K562 (cell line): ENCODE results near the gene CEP131. TPM values are rescaled to one million over a fixed set of nuclear protein-coding genes. Genes with fewer than 3 reads are reported as not detected.

Experiments used
- ATAC-seq: fragments of 200-7000 bp; cut with Tn5 transposase; 3 replicates; pipeline ENCODE4 v1.9.1; 2020; ENCODE audit warnings: moderate library complexity
- BruUV-seq: library from RNA; stranded (reverse); fragments of 400-500 nt; replicated peaks from 2 replicates; lab custom pipeline; 2021; lab: Mats Ljungman, UMichigan
- CTCF ChIA-PET: fragments of 300-600 bp; formaldehyde crosslinking; extraction: SDS; loops from one replicate; lab custom pipeline; 2021; ENCODE audit warnings: low intra/inter-chr PET ratio; lab: Yijun Ruan, JAX
- POLR2A ChIA-PET: fragments of 300-600, 350-650 bp; sonication (Branson Sonifier 250); formaldehyde crosslinking; extraction: SDS; loops from one replicate; lab custom pipeline; 2021; ENCODE audit warnings: antibody characterized with exemption, inconsistent platforms; lab: Yijun Ruan, JAX
- DNase-seq, 4 experiments: peaks; one replicate each; pipeline versions ENCODE4 v3.0.0 to v3.0.0-alpha.2; 2011 to 2018; ENCODE audit warnings: low spot score in 3 of 4, mixed read lengths in 3 of 4; ENCODE audit errors: extremely low read depth in 1 of 4
- FAIRE-seq: peaks from 2 replicates; lab custom pipeline; 2011; peaks lifted over from hg19 to GRCh38; lab: Jason Lieb, UNC
- H2AFZ ChIP-seq: 2 replicates; pipeline ENCODE4 v1.6.0; 2011; ENCODE audit warnings: low read depth, low read length, control low read depth, inconsistent platforms
- H3K27ac ChIP-seq: fragments of 200-600 bp; 3 replicates; pipeline ENCODE4 v1.8.0; 2011; ENCODE audit warnings: low read depth, mild to moderate bottlenecking, control low read depth, inconsistent platforms, low read length, moderate library complexity, mixed read lengths; ENCODE audit errors: extremely low read depth
- H3K27me3 ChIP-seq, 2 experiments: fragments of 300-600 bp in 1 of 2; 2 replicates in 1 of 2; 3 replicates in 1 of 2; pipeline versions ENCODE4 v1.6.0 to v1.8.0; 2011; ENCODE audit warnings: inconsistent platforms in 2 of 2, low read length in 2 of 2, mild to moderate bottlenecking in 1 of 2, mixed read lengths in 1 of 2, moderate library complexity in 1 of 2; ENCODE audit not compliant: control insufficient read depth in 2 of 2, insufficient read depth in 2 of 2
- H3K36me3 ChIP-seq: fragments of 300-600 bp; 3 replicates; pipeline ENCODE4 v1.8.0; 2011; ENCODE audit warnings: mild to moderate bottlenecking, low read length, inconsistent platforms; ENCODE audit not compliant: control insufficient read depth, insufficient read depth
- H3K4me1 ChIP-seq, 2 experiments: fragments of 200-600 bp in 1 of 2; replicated peaks in 1 of 2; 2 replicates in 1 of 2; 3 replicates in 1 of 2; pipeline versions ENCODE4 v1.5.1 to v1.8.0; 2011; ENCODE audit warnings: inconsistent platforms in 2 of 2, low read length in 2 of 2, mild to moderate bottlenecking in 1 of 2, mixed read lengths in 1 of 2, moderate library complexity in 1 of 2; ENCODE audit not compliant: control insufficient read depth in 2 of 2, insufficient read depth in 2 of 2
- H3K4me2 ChIP-seq: 2 replicates; pipeline ENCODE4 v1.6.1; 2011; ENCODE audit warnings: low read length, control low read depth, inconsistent platforms, mixed read lengths; ENCODE audit not compliant: insufficient read depth
- H3K4me3 ChIP-seq: fragments of 200-600 bp; sonication (generic), shearing (Covaris generic); 2 replicates; pipeline ENCODE4 v1.5.1; 2016; ENCODE audit warnings: control low read depth, inconsistent platforms
- H3K79me2 ChIP-seq: fragments of 200-600 bp; 3 replicates; pipeline ENCODE4 v1.8.0; 2011; ENCODE audit warnings: low read length, inconsistent platforms; ENCODE audit not compliant: control insufficient read depth, insufficient read depth
- H3K9ac ChIP-seq, 2 experiments: 2 replicates each; pipeline versions ENCODE4 v1.6.0 to v1.6.1; 2011; ENCODE audit warnings: low read depth in 2 of 2, low read length in 2 of 2, control low read depth in 1 of 2, inconsistent platforms in 1 of 2, mild to moderate bottlenecking in 1 of 2, mixed read lengths in 1 of 2; ENCODE audit not compliant: insufficient read depth in 1 of 2
- H3K9me1 ChIP-seq: one replicate; pipeline ENCODE4 v1.6.0; 2011; ENCODE audit warnings: inconsistent platforms, mild to moderate bottlenecking, low read length, moderate library complexity; ENCODE audit not compliant: control insufficient read depth, insufficient read depth
- H3K9me3 ChIP-seq: replicated peaks from 2 replicates; pipeline ENCODE4 v1.5.1; 2011; ENCODE audit warnings: low read depth, low read length, inconsistent platforms; ENCODE audit not compliant: control insufficient read depth, insufficient read depth
- H4K20me1 ChIP-seq: replicated peaks from 2 replicates; pipeline ENCODE4 v1.6.1; 2011; ENCODE audit warnings: low read length, inconsistent platforms, mixed read lengths; ENCODE audit not compliant: control insufficient read depth, insufficient read depth
- POLR2G ChIP-seq: fragments of 200-400 bp; formaldehyde crosslinking; IDR thresholded peaks from 2 replicates; pipeline ENCODE4 v1.6.1; 2017; ENCODE audit warnings: low read depth, mild to moderate bottlenecking, antibody characterized with exemption, low read length, moderate library complexity
- RBFOX2 ChIP-seq: fragments of 200-400 bp; formaldehyde crosslinking; IDR thresholded peaks from 2 replicates; pipeline ENCODE4 v1.6.1; 2017; ENCODE audit warnings: low read depth, mild to moderate bottlenecking, low read length, moderate library complexity
- ZFX ChIP-seq: sonication (generic); formaldehyde crosslinking; IDR thresholded peaks from 2 replicates; pipeline ENCODE4 v1.8.0; 2022; ENCODE audit warnings: mild to moderate bottlenecking, missing genetic modification reagents, moderate library complexity
- WGBS: fragments of 100-300 bp; shearing (Covaris generic); methylation state at CpG from one replicate; pipeline ENCODE4 v1.1.6; 2016; ENCODE audit warnings: low coverage, mixed read lengths; ENCODE audit not compliant: insufficient coverage; ENCODE audit errors: missing lambda C conversion rate; 5-methylcytosine and 5-hydroxymethylcytosine counted together
- in situ Hi-C: fragments of 300-500 bp; cut with MboI; formaldehyde crosslinking; loops from 4 replicates; pipeline ENCODE4 v1.15.0; 2018; ENCODE audit warnings: inconsistent platforms, mixed read lengths
- intact Hi-C: fragments of 100-400 bp; cut with micrococcal nuclease; formaldehyde crosslinking; loops from 2 replicates; pipeline ENCODE4 v1.14.2; 2022
- polyA plus RNA-seq, 8 experiments: library from polyadenylated mRNA; depleted of rRNA in 4 of 8; stranded (reverse) in 5 of 8; unstranded in 3 of 8; fragments of >200 nt; fragmentation: Nextera tagmentation in 2 of 8; fragmentation: Illumina TruSeq in 1 of 8; extraction: Ambion mirVana in 2 of 8; extraction: Trizol in 1 of 8; gene quantifications; 2 replicates each; pipeline versions ENCODE4 v1.2.1 to v1.2.3, GENCODE V29; 2011 to 2014; ENCODE audit warnings: inconsistent platforms in 1 of 8, missing spikeins in 1 of 8
- total RNA-seq, 7 experiments: library from RNA; depleted of rRNA in 6 of 7; stranded (reverse); fragments of >200 nt in 6 of 7; fragmentation: Illumina TruSeq in 2 of 7; extraction: Trizol in 2 of 7; gene quantifications; 2 replicates each; pipeline versions ENCODE4 v1.2.1 to v1.2.3, GENCODE V29; 2011 to 2021; ENCODE audit warnings: low replicate concordance in 1 of 7

Gene CEP131
- total and polyA plus RNA-seq, 9 of the 15 experiments (the other 6 are each of a cell fraction or from before 2014, with no cell fraction given): 0.24 to 21.2 (median 2.3) TPM

GRCh38 chr17:81228834-81229665 is 6.3 kb upstream of the CEP131 start:
- Histone ChIP-seq H3K27ac (no peak overlapping the region), H4K20me1 (peaks cover 12% of the 10 kb centered on the region), H3K9me1 (no peaks in the 10 kb centered on the region), H3K79me2 (no peaks in the 10 kb centered on the region), H3K4me1 (peaks cover 7 to 44% of the 10 kb centered on the region in 2 experiments), H2AFZ (no peak overlapping the region), H3K4me2 (no peak overlapping the region)
- 85% methylated on average over 19 of the region's 32 CpGs for WGBS
- no TSS peak for BruUV-seq
- POLR2A ChIA-PET: interaction anchor here (1.2 to 1.3 kb wide), 3 partner anchors 9 to 17 kb away, joined by 4 to 6 read pairs (median 5); partner anchors contain the start of genes NDUFAF8 and TEPSIN
- FAIRE-seq: no peak
- TF ChIP-seq RBFOX2 (0 out of 2 replicates have a peak, but pooled peaks have one; percentile 11), POLR2G (peak; percentile 44; the same call in 1 of the 2 replicates), ZFX (CRISPR knock-in tag) (no peak)
- TF ChIP-seq, all 486 proteins: peak for 2
- no peaks in the 10 kb centered on the region for H3K27me3 ChIP-seq
- H3K36me3 ChIP-seq: peaks cover 29% of the 10 kb centered on the region; the same call in 2 of the 3 replicates
- DNase-seq (no peak), ATAC-seq (peak; percentile 30; the same call in 2 of the 3 replicates)
- CTCF ChIA-PET: interaction anchor here (1.6 kb wide), 1 partner anchor 86 kb away, joined by 8 read pairs; no protein-coding TSS in a partner anchor
- H3K4me3 ChIP-seq: no peak overlapping the region
- intact Hi-C loops (loop anchor here (5.0 to 10.0 kb wide), 2 partner anchors 87 to 244 kb away; no protein-coding TSS in a partner anchor), in situ Hi-C loops (loop anchor here (5.0 to 25.0 kb wide), 2 partner anchors 92 to 227 kb away; no protein-coding TSS in a partner anchor)
- no peaks in the 10 kb centered on the region for H3K9me3 ChIP-seq
- no peak overlapping the region; a peak in 1 of 4 replicates for H3K9ac ChIP-seq
